ENCODE results near the gene MESP1. TPM values are rescaled to one million over a fixed set of nuclear protein-coding genes. Genes with fewer than 3 reads are reported as not detected.

Gene MESP1
- total RNA-seq, 4 donors from 2014 or later: 6.0 to 39.7 (median 10.6) TPM

DNA sequence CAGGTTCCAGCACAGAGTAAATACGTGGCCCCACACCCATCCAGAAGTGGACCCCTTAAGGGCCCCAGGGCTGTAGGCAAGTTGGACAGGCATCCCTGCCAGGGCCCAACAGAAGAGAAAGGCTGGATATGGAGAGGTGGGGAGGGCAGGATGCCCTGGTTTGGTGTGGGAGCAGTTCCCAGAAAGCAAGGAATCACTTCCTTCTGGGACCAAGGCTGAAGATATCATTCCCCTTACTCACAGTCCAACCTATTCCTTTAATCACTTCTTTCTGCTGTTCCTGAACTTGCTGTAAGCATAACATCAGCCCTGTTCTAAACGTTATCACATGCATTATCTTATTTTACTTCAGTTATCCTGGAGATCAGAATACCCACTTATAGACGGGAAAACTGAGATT is 19.0 kb upstream of the MESP1 start:
- TF ChIP-seq, protein P1, sequence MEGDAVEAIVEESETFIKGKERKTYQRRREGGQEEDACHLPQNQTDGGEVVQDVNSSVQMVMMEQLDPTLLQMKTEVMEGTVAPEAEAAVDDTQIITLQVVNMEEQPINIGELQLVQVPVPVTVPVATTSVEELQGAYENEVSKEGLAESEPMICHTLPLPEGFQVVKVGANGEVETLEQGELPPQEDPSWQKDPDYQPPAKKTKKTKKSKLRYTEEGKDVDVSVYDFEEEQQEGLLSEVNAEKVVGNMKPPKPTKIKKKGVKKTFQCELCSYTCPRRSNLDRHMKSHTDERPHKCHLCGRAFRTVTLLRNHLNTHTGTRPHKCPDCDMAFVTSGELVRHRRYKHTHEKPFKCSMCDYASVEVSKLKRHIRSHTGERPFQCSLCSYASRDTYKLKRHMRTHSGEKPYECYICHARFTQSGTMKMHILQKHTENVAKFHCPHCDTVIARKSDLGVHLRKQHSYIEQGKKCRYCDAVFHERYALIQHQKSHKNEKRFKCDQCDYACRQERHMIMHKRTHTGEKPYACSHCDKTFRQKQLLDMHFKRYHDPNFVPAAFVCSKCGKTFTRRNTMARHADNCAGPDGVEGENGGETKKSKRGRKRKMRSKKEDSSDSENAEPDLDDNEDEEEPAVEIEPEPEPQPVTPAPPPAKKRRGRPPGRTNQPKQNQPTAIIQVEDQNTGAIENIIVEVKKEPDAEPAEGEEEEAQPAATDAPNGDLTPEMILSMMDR (IDR thresholded peaks at IDR 0.05; ENCODE audit: low read depth): no peak

- TF ChIP-seq, protein P1 (IDR thresholded peaks at IDR 0.05; ENCODE audit: low read depth): no peak
These were observed 18.3 kb upstream of the MESP1 start for GRCh38 chr15:89769366-89769765.

DNA sequence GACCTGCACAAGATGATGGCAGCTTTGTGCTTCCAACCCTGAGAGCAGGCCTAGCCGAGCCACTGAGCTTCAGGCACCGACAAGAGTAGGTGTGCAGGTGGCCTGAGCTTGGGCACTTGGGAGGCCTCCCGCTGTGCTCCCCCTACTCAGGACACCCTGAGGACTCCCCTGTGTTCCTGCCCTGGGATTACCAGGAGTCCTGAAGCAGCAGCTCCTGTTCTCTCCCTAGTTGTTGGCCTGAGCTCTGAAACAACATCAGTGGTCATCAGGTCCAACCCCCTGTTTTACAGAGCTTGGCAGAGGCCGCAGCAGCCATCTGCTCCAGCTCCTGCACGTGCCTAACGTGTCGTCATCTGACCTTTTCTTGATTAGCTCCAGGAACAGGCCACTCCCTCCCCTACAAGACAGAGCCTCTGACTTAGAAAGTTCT is 17.0 kb upstream of the MESP1 start:
- TF ChIP-seq, protein P1 (IDR thresholded peaks at IDR 0.05; ENCODE audit: low read depth): no peak

GRCh38 chr15:89767411-89767915 is 16.4 kb upstream of the MESP1 start:
- TF ChIP-seq, protein P1 (IDR thresholded peaks at IDR 0.05; ENCODE audit: low read depth): no peak

- TF ChIP-seq, protein P1 (IDR thresholded peaks at IDR 0.05; ENCODE audit: low read depth): no peak
These were observed 15.6 kb upstream of the MESP1 start for GRCh38 chr15:89766357-89767311.

DNA sequence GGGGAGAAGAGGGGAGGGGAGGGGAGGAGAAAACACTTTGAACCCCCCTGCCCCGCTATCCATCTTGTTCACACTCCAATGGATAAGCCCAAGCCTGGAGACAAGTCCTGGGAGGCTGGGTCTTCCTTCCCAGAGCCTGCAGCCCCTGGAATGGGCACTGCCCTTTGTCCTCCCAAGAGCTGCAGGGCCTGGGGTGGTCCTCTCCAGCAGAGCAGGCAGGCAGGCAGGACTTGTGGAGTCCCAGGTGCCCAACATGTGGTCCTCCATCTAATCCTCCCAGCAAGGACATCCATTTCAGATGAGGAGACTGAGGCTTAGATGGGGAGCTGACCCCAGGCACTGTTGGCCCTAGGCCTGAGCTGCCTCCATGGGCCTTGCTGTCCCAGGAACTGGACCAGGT is 14.6 kb upstream of the MESP1 start:
- TF ChIP-seq, protein P1 (IDR thresholded peaks at IDR 0.05; ENCODE audit: low read depth): no peak

GRCh38 chr15:89761929-89762328 is 10.9 kb upstream of the MESP1 start:
- TF ChIP-seq, protein P1 (IDR thresholded peaks at IDR 0.05; ENCODE audit: low read depth): no peak

Data from subcutaneous adipose tissue (tissue), 4 donors.